GM21447 (cell line): ENCODE measurements around the gene ADCY9.
"Not testable (repeated sequence)": the region's sequence is repeated elsewhere in the genome, so short reads cannot be mapped to it uniquely, and the experiment has no call there.

Experiments
- ATAC-seq: cut with Tn5 transposase; IDR thresholded peaks from one replicate; pipeline ENCODE4 v1.9.1; 2021; ENCODE audit not compliant: unreplicated experiment

ADCY9 gene

DNA sequence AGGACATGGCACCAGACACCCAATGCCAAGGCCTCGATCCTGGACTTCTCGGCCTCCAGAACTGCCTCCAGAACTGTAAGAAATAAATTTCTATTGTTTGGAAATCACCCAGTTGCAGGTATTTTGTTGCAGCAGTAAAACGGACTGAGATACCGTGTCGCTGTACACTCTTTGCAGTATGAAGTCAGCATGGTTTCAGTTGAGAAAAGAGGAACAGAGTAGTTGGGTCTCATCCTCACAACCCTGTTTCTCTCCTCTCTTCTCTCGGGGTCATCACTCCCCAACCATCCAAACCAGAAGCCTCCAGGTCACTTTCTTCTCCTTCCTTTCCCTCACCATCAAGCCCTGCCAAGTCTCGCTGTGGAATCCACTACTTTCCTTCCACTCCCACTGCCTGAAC lies 77.8 kb downstream of the ADCY9 start:
- ATAC-seq: no peak

DNA sequence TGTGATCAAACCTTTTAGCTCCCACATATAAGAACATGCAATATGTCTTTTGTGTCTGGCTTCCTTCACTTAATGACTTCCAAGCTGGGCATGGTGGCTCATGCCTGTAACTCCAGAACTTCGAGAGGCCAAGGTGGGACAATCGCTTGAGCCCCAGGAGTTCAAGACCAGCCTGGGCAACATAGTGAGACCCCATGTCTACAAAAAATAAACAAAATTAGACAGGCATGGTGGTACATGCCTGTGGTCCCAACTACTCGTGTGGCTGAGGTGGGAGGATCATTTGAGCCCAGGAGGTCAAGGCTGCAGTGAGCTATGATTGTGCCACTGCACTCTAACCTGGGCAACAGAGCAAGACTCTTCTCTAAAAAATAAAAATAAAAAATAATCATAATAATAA lies 79.3 kb downstream of the ADCY9 start:
- ATAC-seq: not testable (repeated sequence)

DNA sequence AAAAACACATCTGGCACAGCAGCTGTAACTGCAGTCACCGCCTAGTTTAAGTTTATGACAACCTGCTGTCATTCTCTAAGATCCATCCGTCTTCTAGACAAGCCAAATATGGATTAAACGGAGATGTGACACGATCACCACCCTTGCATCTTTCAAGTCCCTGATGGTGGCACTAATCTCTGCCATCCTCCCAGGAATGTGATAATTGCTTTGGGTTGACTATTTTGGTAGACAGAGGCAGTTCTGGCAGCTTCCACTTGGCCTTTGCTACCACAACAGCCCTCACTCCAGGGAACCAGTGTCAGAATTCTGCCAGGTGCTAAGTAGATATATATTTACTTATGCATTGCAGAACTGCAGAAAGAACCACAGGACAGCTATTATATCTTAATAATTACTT lies 81.3 kb downstream of the ADCY9 start:
- ATAC-seq: no peak

DNA sequence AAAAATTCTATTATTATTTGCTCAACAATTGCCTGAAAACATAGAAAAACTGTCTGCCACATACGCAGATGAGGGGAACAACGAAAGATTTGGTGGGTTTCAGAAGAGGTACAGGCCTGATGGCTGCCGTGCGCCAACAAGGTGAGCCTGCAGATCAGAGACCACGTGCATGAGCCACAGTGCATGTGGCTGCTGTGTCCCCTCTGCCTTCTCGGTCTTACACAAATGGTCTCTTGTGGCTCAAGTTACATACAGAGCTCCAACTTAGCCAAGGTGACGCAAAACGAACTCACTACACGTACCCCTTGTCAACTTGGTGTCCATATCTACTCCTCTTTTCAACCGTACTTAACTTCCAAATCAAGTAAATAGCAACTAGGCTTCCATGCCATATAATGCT lies 82.3 kb downstream of the ADCY9 start:
- ATAC-seq: no peak

DNA sequence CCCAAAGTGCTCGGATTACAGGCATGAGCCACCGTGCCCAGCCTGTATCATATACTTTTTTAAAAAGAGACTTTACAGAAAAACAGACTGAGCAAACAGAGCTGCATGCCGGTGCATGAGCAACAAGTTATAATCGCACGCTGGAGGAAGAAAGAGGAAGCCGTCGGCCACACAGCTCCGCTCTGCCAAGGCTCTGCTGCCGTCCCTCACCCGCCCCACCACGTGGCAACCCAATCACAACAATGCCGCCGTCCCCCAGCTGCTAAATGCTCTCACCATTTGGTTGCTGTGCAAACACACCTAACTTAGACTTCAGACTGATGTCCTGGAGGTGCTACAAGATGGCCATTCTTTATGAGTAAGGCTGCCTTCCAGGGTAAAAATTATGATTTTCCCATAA lies 83.5 kb downstream of the ADCY9 start:
- no peak for ATAC-seq

DNA sequence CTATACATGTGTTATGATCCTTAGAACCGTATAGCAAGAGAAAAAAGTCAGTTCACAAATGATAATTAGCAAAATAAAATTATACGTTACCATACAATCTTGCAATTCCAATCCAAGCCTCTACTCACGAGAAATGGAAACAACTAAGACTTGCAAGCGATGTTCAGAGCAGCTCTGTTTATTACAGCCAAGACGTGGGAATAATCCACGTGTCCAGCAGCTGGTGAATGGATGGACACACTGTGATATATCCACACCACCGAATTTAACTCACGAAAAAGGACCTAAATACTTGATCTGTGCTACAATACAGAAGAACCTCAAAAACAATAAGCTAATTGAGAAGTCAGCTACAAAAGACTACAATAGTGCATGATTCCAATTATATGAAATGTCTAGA lies 88.1 kb downstream of the ADCY9 start:
- ATAC-seq: no peak

DNA sequence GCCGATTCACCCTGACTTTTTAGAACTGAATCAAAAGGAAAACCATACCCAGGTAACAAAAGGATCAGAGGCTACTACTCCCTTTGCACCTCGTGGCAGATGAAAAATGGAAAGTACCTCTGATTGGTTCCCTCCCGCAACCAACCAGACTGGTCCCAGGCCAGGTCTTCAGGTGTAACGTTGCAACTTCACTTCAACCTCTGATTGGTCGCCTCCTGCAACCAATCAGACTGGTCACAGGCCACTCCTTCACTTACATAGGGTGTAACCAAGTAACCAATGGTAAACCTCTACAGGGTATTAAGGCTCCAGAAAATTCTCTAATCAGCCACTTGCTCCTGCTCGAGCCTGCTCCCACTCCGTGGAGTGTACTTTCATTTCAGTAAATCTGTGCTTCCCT lies 89.4 kb downstream of the ADCY9 start:
- ATAC-seq: no peak

DNA sequence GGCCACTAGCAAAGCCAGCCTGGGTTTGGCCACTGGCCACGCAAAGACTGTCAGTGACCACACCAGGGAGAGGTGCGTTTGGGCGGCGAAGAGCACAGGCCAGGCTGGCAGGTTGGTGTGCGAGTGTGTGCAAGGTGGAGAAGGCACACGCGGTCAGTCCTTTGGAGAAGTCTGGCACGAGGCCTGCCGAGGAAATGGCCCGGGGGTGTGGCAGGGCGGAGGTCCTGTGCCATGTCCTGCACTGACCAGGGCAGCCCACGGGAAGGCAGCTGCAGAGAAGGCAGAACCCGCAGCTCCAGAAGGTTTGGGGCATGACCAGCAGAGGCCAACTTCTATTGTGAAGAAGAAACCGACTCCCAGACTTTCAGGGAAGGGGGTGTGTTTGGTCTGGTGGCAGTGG lies 90.8 kb downstream of the ADCY9 start:
- ATAC-seq: no peak

DNA sequence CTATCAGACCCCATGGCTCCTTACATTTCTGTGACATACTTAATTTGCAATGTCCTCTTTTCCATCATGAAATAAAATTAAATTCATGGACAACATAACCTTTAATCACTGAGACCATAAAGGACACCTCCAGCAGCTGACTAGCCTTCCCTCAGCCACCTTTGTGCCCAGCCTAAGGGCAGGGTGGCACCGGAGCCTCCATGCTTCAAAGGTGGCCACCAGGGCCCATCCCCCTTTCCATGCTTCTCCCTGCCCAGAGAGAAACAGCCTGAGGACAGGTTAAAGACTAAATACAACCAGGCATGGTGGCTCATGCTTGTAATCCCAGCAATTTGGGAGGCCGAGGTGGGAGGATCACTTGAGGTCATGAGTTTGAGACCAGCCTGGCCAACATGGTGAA lies 94.3 kb downstream of the ADCY9 start:
- no peak for ATAC-seq

DNA sequence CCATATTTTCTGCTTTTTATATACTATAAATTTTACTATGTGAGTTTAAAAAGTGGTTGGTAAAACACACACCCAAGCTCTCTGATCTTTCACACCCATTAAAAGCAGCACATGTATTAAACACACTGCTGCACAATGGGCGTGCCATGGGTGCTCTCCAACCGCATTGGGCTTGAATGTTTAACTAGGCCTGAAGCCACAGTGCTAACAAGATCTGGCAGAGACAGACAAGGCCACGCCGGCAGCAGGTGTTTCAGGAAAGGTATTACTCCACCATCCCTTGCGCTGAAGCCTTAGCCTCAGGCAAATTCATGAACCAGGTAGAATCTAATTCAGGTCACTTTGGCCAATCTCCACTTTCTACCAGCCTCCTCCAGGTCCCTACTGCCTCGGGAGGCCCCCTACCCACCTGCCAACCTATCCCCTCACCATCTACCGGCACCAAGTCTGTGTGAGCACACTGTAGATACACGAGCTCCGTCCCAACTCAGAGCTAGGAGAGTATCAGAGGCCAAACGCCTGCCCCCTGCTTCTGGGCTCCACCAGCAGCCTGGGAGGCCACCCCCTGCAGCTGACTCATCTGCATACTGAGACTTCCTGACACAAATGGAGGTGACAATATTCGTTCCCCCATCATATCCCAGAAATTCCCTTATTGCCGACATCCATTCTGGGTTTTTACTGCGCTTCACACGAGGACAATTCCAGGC lies 95.0 kb downstream of the ADCY9 start:
- ATAC-seq: no peak

DNA sequence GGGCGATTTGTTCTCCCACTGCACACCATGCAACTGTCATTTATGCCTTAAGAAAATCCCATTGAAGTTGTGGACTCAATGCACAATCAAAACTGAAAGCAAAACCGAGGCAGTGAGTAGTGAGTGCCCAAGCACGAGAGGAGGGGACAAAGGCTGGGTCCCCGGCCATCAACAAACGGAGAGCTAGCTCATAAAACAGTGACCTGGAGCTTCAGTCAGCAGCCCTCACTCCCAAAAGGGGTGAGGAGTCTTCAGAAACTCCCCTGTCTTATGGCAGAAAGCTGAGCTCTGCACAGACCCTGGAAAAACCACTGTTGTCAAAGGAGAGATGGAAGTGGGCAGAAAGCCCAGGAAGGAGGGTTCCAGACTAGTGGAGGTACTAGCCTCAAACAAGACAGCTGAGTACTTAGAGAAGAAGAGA lies 96.9 kb downstream of the ADCY9 start:
- no peak for ATAC-seq

DNA sequence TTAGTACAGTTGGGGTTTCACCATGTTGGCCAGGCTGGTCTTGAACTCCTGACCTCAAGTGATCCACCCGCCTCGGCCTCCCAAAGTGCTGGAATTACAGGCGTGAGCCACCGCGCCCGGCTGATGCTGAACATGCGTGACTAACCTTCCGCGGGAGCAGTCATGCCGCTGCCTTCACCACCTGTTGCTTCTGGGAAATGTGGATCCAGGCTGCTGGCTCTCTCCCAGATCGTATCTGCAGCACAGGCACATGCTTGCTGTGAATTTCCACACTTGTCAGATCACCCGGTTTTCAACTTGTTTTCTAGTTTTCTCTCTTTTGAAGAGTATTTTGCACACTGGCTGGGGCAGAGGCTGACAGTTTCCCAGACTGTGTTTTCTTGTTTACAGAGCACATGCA lies 97.9 kb downstream of the ADCY9 start:
- no peak for ATAC-seq

DNA sequence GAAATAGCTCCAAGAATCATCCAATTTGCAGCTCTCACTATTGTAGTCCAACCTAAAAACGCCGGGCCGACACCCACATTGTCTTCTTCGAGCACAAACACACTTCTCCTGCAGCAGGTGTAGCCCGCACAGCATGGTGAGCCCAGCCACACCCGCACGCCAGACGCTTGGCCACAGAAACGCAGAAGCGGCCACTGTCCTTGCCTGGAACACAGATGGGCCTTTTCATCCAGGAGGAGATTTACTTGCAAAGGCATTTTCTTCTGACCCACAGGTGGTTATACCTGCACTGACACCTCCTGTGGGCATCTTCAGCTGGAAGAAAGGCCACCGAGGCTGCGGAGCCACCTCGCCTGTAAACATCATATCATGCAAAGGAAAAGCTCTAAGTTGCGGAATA lies 98.4 kb downstream of the ADCY9 start:
- ATAC-seq: no peak

DNA sequence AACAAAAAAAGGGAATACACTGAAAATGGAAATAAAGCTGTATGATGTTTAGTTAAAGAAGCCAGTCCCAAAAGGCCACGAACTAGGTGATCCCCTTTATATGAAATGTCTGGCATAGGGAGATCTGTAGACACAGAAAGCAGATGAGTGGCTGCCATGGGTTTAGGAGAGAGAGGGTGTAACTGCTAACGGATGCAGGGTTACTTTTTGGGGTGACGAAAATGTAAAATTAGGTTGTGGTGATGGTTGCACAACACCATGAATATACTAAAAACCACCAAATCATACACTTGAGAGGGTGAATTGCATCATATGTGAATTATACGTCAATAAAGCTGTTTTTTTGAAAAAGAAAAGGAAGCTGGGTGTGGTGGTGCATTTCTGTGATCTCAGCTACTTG lies 99.6 kb downstream of the ADCY9 start:
- no peak for ATAC-seq

DNA sequence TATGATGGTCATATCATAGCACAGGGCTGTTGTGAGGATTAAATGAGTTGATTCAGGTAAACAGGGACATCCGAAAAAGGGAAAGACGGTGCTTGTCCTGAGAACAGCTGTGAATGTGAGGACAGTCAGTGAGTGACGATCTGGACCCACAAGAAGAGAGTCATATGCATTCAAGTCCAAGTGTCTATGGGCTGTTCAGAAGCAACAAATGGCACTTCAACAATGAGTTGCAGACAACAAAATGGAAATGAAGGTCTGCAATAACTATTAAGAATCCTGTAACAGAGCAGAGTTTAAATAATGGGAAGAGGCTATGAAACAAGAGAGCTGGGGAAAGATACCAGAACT lies 100.3 kb downstream of the ADCY9 start:
- ATAC-seq: no peak

DNA sequence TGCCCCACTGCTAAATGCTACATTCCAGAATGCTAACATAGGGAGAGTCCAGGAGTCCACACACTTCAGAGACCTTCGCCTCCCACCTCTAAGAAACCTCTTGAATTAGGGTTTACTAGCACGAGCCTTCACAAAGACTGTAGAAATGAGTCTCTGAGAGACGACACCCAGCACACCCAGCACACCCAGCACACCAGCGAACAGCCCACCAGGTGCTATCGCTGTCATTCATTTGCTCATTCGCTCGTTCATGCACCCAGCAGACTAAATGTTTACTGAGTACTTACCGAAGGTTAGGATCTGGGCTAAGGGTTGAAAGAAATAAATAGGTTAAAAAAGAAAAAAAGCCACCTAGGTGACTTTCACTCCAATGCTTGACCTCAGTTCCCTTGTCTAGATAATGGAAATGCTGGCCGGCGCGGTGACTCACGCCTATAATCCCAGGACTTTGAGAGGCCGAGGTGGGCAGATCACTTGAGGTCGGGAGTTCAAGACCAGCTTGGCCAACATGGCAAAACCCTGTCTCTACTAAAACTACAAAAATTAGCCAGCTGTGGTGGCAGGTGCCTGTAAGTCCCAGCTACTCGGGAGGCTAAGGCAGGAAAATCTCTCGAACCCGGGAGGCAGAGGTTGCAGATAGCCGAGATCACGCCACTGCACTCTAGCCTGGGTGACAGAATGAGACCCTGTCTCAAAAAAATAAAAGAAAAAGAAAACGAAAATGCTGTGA lies 100.8 kb downstream of the ADCY9 start:
- no peak for ATAC-seq

DNA sequence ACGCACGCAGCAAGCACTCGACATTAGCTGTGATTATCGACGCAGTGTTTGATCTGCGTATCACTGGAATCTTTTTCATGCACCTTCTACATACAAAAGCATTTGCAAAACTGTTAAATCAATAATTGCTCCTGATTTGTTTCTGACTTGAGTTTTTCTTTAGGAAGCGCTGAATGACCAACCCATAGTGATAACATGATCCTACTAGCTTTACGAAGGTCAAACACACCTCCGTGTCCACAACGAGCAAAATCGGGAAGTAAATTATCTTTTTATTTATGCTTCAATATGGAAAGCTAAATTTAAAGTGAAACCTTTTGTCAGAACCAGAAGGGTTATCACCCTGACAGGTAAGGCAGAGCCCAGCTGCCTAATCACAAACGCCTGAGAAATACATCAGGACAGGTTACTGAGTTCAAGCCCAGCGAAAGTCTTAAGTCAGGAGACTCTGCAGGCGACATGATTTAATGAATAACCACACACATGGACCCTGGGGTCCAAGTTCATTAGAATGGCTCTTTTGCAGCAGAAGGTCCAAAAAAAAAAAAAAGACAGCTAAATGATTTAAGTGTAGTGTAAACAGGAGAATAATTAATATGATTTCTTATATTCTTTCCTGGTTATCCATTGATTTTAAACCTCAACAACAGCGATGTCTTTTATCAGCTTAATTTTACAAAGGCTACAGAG lies 104.2 kb downstream of the ADCY9 start:
- no peak for ATAC-seq

DNA sequence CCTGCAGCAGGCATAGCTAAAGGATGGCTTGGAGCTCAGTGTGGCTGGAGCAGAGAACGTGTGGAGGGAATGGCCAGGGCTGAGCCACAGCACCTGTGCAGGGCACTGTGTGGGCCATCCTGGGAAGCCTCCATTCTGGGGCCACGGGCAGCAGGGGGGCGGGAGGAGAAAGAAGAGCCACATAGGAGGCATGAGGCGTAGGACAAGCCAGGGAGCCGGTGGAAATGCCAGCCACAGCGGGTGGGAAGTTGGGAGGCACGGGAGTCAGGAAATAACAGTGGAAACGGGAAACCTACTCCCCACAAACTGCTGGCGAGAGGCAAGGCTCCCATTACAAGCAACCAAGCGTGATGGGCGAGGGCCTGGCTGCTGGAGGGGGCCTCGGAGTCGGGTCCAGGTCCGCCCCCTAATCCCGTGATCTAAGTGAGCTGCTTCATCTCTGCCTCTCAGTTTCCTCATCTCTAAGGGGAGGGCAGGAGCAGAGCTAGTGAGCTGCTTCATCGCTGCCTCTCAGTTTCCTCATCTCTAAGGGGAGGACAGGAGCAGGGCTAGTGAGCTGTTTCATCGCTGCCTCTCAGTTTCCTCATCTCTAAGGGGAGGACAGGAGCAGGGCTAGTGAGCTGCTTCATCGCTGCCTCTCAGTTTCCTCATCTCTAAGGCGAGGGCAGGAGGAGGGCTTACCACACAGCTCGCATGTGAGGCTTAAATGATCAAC lies 104.9 kb downstream of the ADCY9 start:
- ATAC-seq: no peak

DNA sequence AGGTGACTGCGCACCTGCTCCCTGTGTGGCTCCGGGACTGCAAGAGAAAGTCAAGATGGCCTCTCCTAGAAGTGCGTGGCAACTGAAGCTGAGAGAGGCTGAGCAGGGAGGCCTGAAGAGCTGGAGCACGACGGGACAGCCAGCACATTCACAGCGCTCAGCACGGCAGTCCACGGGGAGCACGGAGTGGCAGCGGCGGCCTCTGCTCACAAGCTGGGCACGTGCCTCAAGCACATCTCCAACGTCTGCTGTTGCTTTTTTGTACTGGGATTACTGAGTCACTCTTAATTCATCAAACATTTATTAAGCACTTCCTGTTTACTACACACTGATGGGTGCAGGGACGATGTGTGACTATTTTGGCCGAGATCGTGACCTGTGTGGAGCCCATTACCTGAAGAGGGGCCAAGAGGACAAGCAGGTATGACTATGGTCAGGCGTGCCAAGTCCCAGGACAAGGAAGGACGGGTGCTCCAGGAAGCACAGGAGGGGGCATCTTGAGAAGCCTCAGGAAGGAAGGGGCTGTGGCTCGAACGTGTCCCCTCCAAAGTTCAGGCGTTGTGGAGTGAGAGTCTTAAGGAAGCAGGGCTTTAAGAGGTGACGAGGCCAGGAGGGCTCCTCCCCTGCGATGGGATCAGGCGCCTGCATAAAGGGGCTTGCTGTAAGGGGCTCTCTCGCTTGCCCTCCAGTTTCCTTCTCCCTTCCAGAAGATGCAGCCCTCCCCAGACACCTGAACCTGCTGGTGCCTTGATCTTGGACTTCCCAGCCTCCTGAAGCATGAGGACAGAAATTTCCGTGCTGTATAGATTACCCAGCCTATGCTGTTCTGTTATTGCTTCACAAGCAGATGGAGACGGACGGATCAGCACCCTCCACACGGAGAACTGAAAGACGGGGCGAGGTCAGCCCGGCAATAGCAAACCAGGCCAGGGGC lies 105.8 kb downstream of the ADCY9 start:
- ATAC-seq: no peak

DNA sequence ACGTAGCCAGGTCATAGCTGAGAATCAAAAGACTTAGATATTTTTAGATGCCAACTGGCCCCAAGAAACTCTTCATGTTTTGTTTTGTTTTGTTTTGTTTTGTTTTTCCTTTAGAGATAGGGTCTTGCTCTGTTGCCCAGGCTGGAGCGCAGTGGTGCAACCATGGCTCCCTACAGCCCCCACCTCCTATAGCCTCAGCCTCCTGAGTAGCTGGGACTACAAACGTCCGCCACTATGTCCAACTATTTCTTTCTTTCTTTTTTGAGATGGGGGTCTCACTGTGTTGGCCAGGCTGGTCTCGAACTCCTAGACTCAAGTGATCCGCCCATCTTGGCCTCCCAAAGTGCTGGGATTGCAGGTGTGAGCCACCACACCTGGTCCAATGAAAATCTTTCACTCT lies 107.1 kb downstream of the ADCY9 start:
- ATAC-seq: no peak

DNA sequence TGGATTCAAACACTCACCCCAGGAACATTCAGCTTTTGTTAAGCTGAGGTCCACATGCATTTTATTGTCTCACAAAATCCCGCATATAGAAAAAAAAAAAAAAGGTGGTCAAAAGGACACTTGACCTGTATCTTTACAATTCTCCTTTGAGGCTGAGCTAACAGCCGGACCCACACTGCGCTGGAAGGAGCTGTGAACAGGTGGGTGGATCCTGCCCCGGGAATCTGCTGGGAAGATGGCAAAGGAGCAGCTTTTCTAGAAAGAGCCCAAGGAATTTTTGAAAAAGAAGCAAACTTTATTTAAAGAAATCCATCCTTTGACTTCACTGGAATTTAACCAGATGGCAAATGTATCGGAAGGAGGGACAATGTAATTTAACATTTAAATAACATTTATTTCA lies 108.1 kb downstream of the ADCY9 start:
- ATAC-seq: no peak
